Measurements from ENCODE around the gene MAD1L1. TPM values are rescaled to one million over a fixed set of nuclear protein-coding genes. Genes with fewer than 3 reads are reported as not detected.
"Not testable (repeated sequence)": the region's sequence is repeated elsewhere in the genome, so short reads cannot be mapped to it uniquely, and the experiment has no call there.

Gene MAD1L1
- polyA plus RNA-seq, 1 experiment: 32.0 TPM

GRCh38 chr7:1931951-1932270 lies 300.8 kb downstream of the MAD1L1 start:
- no peak overlapping the region for H3K4me3 ChIP-seq (ENCODE audit: low read depth, low read length)
- TF ChIP-seq CTCF (IDR thresholded peaks at IDR 0.05; ENCODE audit: insufficient read depth, low read depth, low read length): no peak
- no peak for DNase-seq (ENCODE audit: low read depth)
- POLR2A ChIA-PET: no interaction called here
- H3K36me3 ChIP-seq (ENCODE audit: control insufficient read depth, insufficient read depth, low read length): no peaks in the 10 kb centered on the region
- CTCF ChIA-PET: interaction anchor here (0.6 to 1.6 kb wide), 3 partner anchors 10 to 425 kb away, joined by 3 to 4 read pairs (median 3); no protein-coding TSS in a partner anchor
- H3K27me3 ChIP-seq (ENCODE audit: control insufficient read depth, insufficient read depth, low read length): no peaks in the 10 kb centered on the region

GRCh38 chr7:1931256-1931950 lies 301.3 kb downstream of the MAD1L1 start:
- ChIA-PET CTCF (interaction anchor here (0.6 to 1.6 kb wide), 3 partner anchors 9 to 425 kb away, joined by 3 to 4 read pairs (median 3); no protein-coding TSS in a partner anchor), POLR2A (no interaction called here)
- Histone ChIP-seq H3K4me3 (ENCODE audit: low read depth, low read length) (no peak overlapping the region), H3K27me3 (ENCODE audit: control insufficient read depth, insufficient read depth, low read length) (no peaks in the 10 kb centered on the region), H3K36me3 (ENCODE audit: control insufficient read depth, insufficient read depth, low read length) (no peaks in the 10 kb centered on the region)
- no peak for DNase-seq (ENCODE audit: low read depth)
- no peak for TF ChIP-seq CTCF (IDR thresholded peaks at IDR 0.05; ENCODE audit: insufficient read depth, low read depth, low read length)

- no peak overlapping the region for H3K4me3 ChIP-seq (ENCODE audit: low read depth, low read length)
- no peaks in the 10 kb centered on the region for H3K27me3 ChIP-seq (ENCODE audit: control insufficient read depth, insufficient read depth, low read length)
- no peak for TF ChIP-seq CTCF (IDR thresholded peaks at IDR 0.05; ENCODE audit: insufficient read depth, low read depth, low read length)
- H3K36me3 ChIP-seq (ENCODE audit: control insufficient read depth, insufficient read depth, low read length): no peaks in the 10 kb centered on the region
- no peak for DNase-seq (ENCODE audit: low read depth)
- ChIA-PET POLR2A (no interaction called here), CTCF (no interaction called here)
Measured at GRCh38 chr7:1930381-1931065, 302.2 kb downstream of the MAD1L1 start.

- POLR2A ChIA-PET: not testable (repeated sequence)
- CTCF ChIA-PET: interaction anchor here (1.5 kb wide), 1 partner anchor 280 kb away, joined by 3 read pairs; no protein-coding TSS in a partner anchor
Measured at GRCh38 chr7:1929349-1929925, 303.3 kb downstream of the MAD1L1 start.

GRCh38 chr7:1928645-1929348 lies 303.9 kb downstream of the MAD1L1 start:
- no peak for DNase-seq (ENCODE audit: low read depth)
- ChIA-PET CTCF (interaction anchor here (1.5 kb wide), 1 partner anchor 281 kb away, joined by 3 read pairs; no protein-coding TSS in a partner anchor), POLR2A (no interaction called here)
- TF ChIP-seq CTCF (IDR thresholded peaks at IDR 0.05; ENCODE audit: insufficient read depth, low read depth, low read length): no peak
- no peaks in the 10 kb centered on the region for H3K27me3 ChIP-seq (ENCODE audit: control insufficient read depth, insufficient read depth, low read length)
- no peaks in the 10 kb centered on the region for H3K36me3 ChIP-seq (ENCODE audit: control insufficient read depth, insufficient read depth, low read length)
- no peak overlapping the region for H3K4me3 ChIP-seq (ENCODE audit: low read depth, low read length)

More at GRCh38 chr7:1929349-1929925, 303.3 kb downstream of the MAD1L1 start:
- H3K36me3 ChIP-seq (ENCODE audit: control insufficient read depth, insufficient read depth, low read length); DNase-seq (ENCODE audit: low read depth); H3K4me3 ChIP-seq (ENCODE audit: low read depth, low read length); H3K27me3 ChIP-seq (ENCODE audit: control insufficient read depth, insufficient read depth, low read length): not testable (repeated sequence)
